Activated naive CD4-positive, alpha-beta T cell (primary cell): Measurements from ENCODE around the gene SLC6A18.

Source experiments
- DNase-seq, 4 experiments: peaks; one replicate each; lab custom pipeline; 2025; lab: John Stamatoyannopoulos, UW

Gene SLC6A18

DNA sequence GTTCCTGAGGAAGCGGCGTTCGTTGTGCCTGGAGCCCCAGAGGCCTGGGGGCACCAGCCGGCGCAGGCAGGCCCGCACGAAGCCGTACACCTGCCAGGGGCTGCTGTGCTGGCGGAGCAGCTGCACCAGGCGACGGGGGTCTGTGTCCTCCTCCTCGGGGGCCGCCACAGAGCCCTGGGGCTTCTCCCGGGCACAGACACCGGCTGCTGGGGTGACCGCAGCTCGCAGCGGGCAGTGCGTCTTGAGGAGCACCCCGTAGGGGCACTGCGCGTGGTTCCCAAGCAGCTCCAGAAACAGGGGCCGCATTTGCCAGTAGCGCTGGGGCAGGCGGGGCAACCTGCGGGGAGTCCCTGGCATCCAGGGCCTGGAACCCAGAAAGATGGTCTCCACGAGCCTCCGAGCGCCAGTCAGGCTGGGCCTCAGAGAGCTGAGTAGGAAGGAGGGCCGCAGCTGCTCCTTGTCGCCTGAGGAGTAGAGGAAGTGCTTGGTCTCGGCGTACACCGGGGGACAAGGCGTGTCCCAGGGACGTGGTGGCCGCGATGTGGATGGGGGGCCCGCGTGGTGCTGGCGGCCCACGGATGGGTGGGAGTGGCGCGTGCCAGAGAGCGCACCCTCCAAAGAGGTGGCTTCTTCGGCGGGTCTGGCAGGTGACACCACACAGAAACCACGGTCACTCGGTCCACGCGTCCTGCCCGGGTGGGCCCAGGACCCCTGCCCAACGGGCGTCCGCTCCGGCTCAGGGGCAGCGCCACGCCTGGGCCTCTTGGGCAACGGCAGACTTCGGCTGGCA, 68.4 kb downstream of the SLC6A18 start:
- no peak for DNase-seq

DNA sequence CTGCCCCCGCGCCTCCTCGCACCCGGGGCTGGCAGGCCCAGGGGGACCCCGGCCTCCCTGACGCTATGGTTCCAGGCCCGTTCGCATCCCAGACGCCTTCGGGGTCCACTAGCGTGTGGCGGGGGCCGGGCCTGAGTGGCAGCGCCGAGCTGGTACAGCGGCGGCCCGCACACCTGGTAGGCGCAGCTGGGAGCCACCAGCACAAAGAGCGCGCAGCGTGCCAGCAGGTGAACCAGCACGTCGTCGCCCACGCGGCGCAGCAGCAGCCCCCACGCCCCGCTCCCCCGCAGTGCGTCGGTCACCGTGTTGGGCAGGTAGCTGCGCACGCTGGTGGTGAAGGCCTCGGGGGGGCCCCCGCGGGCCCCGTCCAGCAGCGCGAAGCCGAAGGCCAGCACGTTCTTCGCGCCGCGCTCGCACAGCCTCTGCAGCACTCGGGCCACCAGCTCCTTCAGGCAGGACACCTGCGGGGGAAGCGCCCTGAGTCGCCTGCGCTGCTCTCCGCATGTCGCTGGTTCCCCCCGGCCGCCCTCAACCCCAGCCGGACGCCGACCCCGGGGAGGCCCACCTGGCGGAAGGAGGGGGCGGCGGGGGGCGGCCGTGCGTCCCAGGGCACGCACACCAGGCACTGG, 69.1 kb downstream of the SLC6A18 start:
- DNase-seq, result no peak

DNA sequence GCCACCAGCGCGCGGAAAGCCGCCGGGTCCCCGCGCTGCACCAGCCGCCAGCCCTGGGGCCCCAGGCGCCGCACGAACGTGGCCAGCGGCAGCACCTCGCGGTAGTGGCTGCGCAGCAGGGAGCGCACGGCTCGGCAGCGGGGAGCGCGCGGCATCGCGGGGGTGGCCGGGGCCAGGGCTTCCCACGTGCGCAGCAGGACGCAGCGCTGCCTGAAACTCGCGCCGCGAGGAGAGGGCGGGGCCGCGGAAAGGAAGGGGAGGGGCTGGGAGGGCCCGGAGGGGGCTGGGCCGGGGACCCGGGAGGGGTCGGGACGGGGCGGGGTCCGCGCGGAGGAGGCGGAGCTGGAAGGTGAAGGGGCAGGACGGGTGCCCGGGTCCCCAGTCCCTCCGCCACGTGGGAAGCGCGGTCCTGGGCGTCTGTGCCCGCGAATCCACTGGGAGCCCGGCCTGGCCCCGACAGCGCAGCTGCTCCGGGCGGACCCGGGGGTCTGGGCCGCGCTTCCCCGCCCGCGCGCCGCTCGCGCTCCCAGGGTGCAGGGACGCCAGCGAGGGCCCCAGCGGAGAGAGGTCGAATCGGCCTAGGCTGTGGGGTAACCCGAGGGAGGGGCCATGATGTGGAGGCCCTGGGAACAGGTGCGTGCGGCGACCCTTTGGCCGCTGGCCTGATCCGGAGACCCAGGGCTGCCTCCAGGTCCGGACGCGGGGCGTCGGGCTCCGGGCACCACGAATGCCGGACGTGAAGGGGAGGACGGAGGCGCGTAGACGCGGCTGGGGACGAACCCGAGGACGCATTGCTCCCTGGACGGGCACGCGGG, 69.9 kb downstream of the SLC6A18 start, which contains the start of gene TERT:
Gene TERT (minus strand): TSS at position 234 of the 815 bp plus-strand sequence. CDS start 79 bp downstream, at position 155.
- peak; percentile 41 to 83 (median 70) for DNase-seq

- no peak for DNase-seq
Measured at GRCh38 chr5:1295650-1296037, 70.5 kb downstream of the SLC6A18 start.
